Thoracic aorta (tissue), 2 donors: ENCODE results near the gene SCNN1G. TPM values are rescaled to one million over a fixed set of nuclear protein-coding genes. Genes with fewer than 3 reads are reported as not detected.

Experiments
- ATAC-seq: fragments of 150-250 bp; one replicate; pipeline ENCODE4 v1.8.0; 2017; ENCODE audit warnings: low read depth; ENCODE audit not compliant: insufficient number of reproducible peaks, low FRiP score
- DNase-seq: peaks from one replicate; pipeline ENCODE4 v3.0.0-alpha.2; 2020; ENCODE audit warnings: low spot score
- H3K27ac ChIP-seq, 2 donors: fragments of 200-600 bp; sonication (generic); 1 replicate in 1 of 2; 2 replicates in 1 of 2; pipeline ENCODE4 v1.5.1; 2016; ENCODE audit warnings: mild to moderate bottlenecking in 2 of 2, moderate library complexity in 2 of 2
- H3K27me3 ChIP-seq: fragments of 200-600 bp; sonication (generic); replicated peaks from 2 replicates; pipeline ENCODE4 v1.6.0; 2016; ENCODE audit warnings: mild to moderate bottlenecking; ENCODE audit not compliant: insufficient read depth
- H3K36me3 ChIP-seq: fragments of 200-600 bp; sonication (generic); one replicate; pipeline ENCODE4 v1.5.1; 2016
- H3K4me1 ChIP-seq, 2 donors: fragments of 200-600 bp; sonication (generic); 1 replicate in 1 of 2; 2 replicates in 1 of 2; pipeline versions ENCODE4 v1.5.1 to v1.6.0; 2016; ENCODE audit warnings: low read depth in 2 of 2, mild to moderate bottlenecking in 1 of 2; ENCODE audit not compliant: control insufficient read depth in 1 of 2
- H3K4me3 ChIP-seq: fragments of 200-600 bp; sonication (generic); 2 replicates; pipeline ENCODE4 v1.5.1; 2016; ENCODE audit warnings: mild to moderate bottlenecking
- H3K9me3 ChIP-seq: fragments of 200-600 bp; sonication (generic); 2 replicates; pipeline ENCODE4 v1.5.1; 2016
- total RNA-seq, 2 donors: library from RNA; depleted of rRNA; stranded (reverse); fragments of >200 nt; gene quantifications; one replicate each; pipeline versions ENCODE4 v1.1.0 to v1.2.3, GENCODE V29; 2016
- TF ChIP-seq, protein P1 (sequence below): fragments of 200-600 bp; sonication (generic); IDR thresholded peaks from one replicate; pipeline ENCODE4 v1.5.1; 2019; ENCODE audit warnings: antibody characterized with exemption

The SCNN1G gene
- total RNA-seq, 2 donors from 2014 or later, result not detected

DNA sequence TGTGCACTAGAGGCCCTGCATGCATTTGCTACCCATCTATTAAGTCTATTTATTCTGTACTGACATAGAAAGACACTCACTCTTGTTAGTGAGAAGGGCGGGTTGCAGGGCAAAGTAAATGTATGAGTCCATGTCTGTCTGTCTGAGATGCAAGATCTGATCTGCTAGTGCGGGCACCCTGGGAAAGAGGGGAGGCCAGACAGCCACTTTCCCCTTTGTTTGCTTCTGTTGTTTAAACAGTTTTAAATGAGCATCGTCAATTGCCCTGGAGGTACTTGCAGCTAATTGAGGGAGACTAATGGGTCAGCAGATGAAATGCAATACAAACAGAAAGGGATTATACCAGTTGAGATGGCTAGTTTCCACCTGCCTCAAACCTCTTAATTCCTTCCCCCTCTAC is 24.9 kb downstream of the SCNN1G start:
- Histone ChIP-seq H3K4me3 (no peak overlapping the region), H3K36me3 (no peaks in the 10 kb centered on the region), H3K27me3 (no peaks in the 10 kb centered on the region), H3K9me3 (no peaks in the 10 kb centered on the region), H3K27ac (no peak overlapping the region), H3K4me1 (no peaks in the 10 kb centered on the region)
- ATAC-seq, result no peak
- TF ChIP-seq, protein P1, sequence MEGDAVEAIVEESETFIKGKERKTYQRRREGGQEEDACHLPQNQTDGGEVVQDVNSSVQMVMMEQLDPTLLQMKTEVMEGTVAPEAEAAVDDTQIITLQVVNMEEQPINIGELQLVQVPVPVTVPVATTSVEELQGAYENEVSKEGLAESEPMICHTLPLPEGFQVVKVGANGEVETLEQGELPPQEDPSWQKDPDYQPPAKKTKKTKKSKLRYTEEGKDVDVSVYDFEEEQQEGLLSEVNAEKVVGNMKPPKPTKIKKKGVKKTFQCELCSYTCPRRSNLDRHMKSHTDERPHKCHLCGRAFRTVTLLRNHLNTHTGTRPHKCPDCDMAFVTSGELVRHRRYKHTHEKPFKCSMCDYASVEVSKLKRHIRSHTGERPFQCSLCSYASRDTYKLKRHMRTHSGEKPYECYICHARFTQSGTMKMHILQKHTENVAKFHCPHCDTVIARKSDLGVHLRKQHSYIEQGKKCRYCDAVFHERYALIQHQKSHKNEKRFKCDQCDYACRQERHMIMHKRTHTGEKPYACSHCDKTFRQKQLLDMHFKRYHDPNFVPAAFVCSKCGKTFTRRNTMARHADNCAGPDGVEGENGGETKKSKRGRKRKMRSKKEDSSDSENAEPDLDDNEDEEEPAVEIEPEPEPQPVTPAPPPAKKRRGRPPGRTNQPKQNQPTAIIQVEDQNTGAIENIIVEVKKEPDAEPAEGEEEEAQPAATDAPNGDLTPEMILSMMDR, result no peak
- DNase-seq, result no peak

DNA sequence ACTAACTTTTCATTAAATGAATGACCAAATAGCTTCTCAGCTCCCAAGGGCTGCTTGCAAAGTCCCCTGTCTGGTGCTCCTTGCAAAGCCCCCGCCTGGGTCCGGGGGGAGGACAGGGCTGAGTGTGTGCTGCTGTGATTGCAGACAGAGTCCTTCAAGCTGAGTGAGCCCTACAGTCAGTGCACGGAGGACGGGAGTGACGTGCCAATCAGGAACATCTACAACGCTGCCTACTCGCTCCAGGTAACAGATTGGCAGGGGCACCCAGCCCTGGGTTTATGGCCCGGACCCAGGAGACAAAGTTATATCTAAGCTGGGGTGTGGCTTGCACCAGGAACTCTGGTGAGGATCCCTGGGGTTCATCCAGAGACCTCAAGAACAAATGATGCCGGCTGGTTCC is 27.1 kb downstream of the SCNN1G start:
- no peaks in the 10 kb centered on the region for H3K9me3 ChIP-seq

DNA sequence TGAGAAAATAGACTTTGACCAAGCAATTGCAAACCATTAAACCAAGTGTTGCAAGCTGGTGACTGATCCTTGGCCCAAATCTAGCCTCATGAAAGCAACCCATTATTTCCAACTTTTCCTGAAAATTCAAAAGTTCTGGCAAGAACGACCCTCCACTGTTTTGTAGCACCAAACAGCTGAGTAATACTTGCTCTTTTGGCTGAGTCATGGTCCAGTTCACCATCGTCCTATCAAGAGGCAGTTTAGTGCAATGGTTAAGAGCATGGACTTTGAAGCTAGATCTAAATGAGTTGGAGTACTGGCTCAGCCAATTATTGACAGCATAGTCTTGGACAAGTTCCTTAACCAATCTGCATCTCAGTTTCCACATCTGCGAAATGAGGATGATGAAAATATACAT is 31.3 kb downstream of the SCNN1G start:
- no peak for DNase-seq
- Histone ChIP-seq H3K36me3 (no peaks in the 10 kb centered on the region), H3K4me3 (no peak overlapping the region), H3K27ac (no peak overlapping the region), H3K27me3 (no peaks in the 10 kb centered on the region), H3K4me1 (no peaks in the 10 kb centered on the region), H3K9me3 (no peaks in the 10 kb centered on the region)
- TF ChIP-seq, protein P1, result no peak
- no peak for ATAC-seq

More for the DNA sequence above, 27.1 kb downstream of the SCNN1G start:
- TF ChIP-seq, protein P1, result no peak
- Histone ChIP-seq H3K4me3 (no peak overlapping the region), H3K4me1 (no peaks in the 10 kb centered on the region), H3K36me3 (no peaks in the 10 kb centered on the region), H3K27me3 (no peaks in the 10 kb centered on the region), H3K27ac (no peak overlapping the region)
- ATAC-seq (no peak), DNase-seq (no peak)

DNA sequence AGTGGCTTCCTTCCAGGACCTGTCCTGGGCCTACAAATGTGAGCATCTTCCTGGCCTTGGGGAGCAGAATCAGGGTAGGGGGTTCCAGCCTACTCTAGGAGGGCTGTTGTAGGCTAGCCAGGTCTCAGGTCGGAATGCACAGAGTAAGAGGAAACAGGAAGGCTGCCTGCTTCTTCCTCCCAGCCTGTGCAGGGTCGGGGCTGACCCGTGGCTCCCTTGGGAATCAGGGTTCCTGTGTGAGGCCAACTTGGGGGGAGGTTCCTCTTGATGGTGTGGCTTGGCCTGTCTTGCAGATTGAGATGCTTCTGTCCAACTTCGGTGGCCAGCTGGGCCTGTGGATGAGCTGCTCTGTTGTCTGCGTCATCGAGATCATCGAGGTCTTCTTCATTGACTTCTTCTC is 32.3 kb downstream of the SCNN1G start:
- TF ChIP-seq, protein P1, result no peak
- no peak overlapping the region for H3K27ac ChIP-seq
- no peaks in the 10 kb centered on the region for H3K36me3 ChIP-seq
- no peaks in the 10 kb centered on the region for H3K9me3 ChIP-seq
- ATAC-seq, result no peak
- H3K4me3 ChIP-seq, result no peak overlapping the region
- no peaks in the 10 kb centered on the region for H3K4me1 ChIP-seq
- no peak for DNase-seq
- H3K27me3 ChIP-seq, result no peaks in the 10 kb centered on the region

DNA sequence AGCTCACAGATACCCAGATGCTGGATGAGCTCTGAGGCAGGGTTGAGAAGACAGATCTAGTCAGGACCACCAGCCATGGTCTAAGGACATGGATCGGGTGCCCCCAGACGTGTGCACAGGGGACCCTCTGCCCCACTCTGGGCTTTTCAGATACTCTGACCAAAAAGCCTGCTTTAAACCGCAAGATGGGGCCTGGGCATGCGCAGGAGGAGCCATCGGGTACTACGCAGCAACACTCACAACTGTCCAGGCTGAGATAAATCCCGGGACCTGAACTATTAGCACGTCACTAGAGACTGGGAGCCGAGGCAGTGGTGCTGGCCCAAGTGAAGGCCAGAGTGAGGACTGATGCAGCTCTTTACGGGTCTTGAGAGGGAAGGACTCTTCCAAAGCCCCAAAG is 32.9 kb downstream of the SCNN1G start:
- no peak for DNase-seq
- H3K36me3 ChIP-seq, result no peaks in the 10 kb centered on the region

More for the DNA sequence above, 32.9 kb downstream of the SCNN1G start:
- Histone ChIP-seq H3K9me3 (no peaks in the 10 kb centered on the region), H3K4me3 (no peak overlapping the region), H3K27me3 (no peaks in the 10 kb centered on the region), H3K4me1 (no peaks in the 10 kb centered on the region), H3K27ac (no peak overlapping the region)
- no peak for ATAC-seq
- TF ChIP-seq, protein P1, result no peak
